ENCODE measurements around the gene FMOD.
"Not testable (repeated sequence)": the region's sequence is repeated elsewhere in the genome, so short reads cannot be mapped to it uniquely, and the experiment has no call there.

FMOD gene

DNA sequence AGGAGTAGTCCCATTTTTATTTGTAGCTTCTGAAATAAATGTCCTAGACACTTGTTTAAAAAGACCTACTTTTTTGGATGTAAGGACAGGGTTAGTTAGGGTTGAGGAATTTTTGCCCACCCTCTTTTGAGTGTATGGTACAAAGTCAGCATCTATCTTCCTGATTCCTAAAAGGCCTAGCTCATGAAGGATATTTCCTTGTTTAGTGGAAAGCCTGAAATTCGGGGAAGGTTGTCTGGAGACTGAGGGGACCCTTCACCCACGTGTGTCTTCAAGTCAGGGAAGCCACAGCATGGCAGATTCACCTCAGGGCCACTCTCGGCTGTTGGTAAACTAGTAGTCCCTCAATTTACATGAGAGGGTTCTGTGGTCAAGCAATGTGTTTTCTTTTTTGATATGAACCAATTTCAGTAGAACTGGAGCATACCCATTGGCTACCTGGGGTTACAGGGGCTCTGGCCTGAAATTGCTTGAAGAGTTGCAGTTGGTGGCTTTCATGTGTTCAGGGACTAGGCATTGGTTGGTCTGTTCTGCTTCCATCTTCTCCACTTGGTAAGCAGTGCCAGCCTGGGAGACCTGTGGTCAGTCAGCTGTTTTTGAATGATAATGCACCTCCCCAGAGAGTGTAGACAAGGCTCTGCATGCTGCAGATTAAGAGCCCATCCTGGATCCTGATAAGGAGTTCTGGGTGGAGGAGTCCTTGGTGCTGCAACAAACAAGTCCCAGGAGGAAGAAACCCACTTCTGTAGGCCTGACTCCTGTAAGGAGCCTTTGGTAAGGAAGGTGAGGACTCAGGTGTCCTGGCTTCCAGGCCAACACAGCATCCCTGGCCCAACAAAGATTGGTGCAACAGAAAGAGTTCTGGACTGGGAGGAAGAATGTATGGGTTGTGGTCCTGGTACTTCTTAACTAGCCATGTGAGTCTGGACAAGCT is 39.3 kb downstream of the FMOD start:
- H3K4me3 ChIP-seq: no peak overlapping the region
- no peak overlapping the region for H3K27ac ChIP-seq

DNA sequence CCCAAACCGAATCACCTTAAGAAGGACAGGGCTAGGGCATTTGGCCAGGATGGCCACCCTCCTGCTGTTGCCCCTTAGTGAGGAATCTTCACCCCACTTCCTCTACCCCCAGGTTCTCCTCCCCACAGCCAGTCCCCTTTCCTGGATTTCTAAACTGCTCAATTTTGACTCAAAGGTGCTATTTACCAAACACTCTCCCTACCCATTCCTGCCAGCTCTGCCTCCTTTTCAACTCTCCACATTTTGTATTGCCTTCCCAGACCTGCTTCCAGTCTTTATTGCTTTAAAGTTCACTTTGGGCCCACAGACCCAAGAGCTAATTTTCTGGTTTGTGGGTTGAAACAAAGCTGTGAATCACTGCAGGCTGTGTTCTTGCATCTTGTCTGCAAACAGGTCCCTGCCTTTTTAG is 42.0 kb downstream of the FMOD start:
- Histone ChIP-seq H3K27ac (peak overlapping the region in 8 of 21 experiments; percentile 25 to 100 (median 96)), H3K4me3 (peak overlapping the region; percentile 61 to 99 (median 76))

DNA sequence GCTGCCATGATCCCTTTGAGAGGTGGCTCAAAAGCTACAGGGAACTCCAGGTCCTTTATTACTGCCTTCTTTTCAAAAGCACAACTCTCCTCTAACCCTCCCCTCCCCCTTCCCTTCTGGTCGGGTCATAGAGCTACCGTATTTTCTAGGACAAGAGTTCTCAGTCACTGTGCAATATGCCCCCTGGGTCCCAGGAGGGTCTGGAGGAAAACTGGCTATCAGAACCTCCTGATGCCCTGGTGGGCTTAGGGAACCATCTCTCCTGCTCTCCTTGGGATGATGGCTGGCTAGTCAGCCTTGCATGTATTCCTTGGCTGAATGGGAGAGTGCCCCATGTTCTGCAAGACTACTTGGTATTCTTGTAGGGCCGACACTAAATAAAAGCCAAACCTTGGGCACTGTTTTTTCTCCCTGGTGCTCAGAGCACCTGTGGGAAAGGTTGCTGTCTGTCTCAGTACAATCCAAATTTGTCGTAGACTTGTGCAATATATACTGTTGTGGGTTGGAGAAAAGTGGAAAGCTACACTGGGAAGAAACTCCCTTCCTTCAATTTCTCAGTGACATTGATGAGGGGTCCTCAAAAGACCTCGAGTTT is 42.5 kb downstream of the FMOD start:
- H3K4me3 ChIP-seq: peak overlapping the region; percentile 61 to 99 (median 76)
- peak overlapping the region in 11 of 21 experiments; percentile 6 to 100 (median 98) for H3K27ac ChIP-seq

DNA sequence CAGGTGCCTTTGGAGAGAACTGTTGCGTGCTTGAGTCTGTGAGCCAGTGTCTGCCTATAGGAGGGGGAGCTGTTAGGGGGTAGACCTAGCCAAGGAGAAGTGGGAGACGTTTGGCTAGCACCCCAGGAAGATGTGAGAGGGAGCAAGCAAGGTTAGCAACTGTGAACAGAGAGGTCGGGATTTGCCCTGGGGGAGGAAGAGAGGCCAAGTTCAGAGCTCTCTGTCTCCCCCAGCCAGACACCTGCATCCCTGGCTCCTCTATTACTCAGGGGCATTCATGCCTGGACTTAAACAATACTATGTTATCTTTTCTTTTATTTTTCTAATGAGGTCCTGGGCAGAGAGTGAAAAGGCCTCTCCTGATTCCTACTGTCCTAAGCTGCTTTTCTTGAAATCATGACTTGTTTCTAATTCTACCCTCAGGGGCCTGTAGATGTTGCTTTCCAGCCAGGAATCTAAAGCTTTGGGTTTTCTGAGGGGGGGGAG is 43.2 kb downstream of the FMOD start:
- H3K27ac ChIP-seq: peak overlapping the region in 16 of 21 experiments; percentile 22 to 100 (median 98)
- peak overlapping the region; percentile 61 to 99 (median 76) for H3K4me3 ChIP-seq

DNA sequence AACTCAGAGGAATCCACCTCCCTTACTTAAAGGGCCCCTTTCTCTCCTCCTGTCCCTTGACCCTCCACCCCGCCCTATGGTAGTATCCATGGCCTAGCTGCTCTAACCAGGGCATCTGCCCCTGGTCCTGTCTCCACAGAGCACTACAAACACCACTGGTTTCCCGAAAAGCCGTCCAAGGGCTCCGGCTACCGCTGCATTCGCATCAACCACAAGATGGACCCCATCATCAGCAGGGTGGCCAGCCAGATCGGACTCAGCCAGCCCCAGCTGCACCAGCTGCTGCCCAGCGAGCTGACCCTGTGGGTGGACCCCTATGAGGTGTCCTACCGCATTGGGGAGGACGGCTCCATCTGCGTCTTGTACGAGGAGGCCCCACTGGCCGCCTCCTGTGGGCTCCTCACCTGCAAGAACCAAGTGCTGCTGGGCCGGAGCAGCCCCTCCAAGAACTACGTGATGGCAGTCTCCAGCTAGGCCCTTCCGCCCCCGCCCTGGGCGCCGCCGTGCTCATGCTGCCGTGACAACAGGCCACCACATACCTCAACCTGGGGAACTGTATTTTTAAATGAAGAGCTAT is 43.9 kb downstream of the FMOD start:
- Histone ChIP-seq H3K27ac (peak overlapping the region in 20 of 21 experiments; percentile 24 to 100 (median 98)), H3K4me3 (peak overlapping the region; percentile 61 to 99 (median 76))

DNA sequence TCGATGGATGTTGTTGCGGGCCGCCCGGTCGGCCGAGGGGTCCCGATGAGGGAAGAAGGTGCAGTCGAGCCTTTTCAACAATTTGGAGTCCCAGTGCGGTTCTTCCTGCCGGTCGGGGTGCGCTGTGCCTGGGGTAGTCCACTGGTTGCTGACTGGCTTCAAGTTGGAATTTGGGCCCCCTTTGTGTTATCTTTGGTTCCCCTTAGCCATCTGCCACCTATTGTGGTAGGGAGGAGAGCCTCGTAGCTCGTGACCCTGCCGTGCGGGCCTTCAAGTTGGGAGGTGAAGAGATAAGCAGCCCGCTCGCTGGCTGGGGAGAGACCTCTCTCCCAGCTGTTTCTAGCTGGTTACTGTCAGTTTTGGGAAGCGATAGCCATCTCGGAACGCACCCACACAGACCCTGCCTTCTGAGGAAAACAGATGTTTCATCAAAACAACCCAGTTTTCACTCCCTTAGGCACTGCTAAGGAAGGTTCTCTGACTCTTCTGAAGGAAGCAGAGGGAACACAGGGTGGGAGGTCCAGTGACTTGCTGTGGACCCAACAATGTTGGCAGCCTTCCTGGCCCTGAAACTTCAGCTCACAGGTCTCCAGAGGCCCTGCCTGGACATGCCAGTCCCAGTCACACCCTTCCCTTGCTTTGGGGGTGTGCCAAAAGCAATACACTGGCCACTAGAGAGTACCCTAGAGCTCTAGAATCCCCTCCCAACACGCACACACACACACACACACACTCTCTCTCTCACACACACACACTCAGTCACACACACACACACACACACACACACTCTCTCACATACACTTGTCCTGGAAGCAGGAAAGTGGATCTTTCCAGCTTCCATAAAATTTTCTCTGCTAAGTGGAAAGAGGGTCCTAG is 44.6 kb downstream of the FMOD start:
- Histone ChIP-seq H3K4me3 (peak overlapping the region; percentile 61 to 99 (median 76)), H3K27ac (peak overlapping the region; percentile 79 to 100 (median 98))

DNA sequence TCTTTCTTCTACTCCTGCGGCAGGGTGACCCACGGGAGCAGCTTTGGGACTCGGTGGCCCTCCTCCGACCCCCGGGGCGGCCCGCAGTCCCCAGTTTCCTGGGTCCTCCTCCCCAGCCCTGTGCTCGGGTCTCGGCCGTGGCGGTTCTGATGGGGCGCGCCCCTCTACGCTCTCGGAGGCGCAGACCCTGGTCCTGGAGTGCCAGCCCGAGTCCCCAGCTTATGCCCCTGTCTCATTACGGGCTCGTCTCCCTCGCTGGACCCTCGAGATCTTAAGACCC is 45.2 kb downstream of the FMOD start:
- Histone ChIP-seq H3K4me3 (peak overlapping the region; percentile 61 to 99 (median 76)), H3K27ac (peak overlapping the region; percentile 79 to 100 (median 98))

DNA sequence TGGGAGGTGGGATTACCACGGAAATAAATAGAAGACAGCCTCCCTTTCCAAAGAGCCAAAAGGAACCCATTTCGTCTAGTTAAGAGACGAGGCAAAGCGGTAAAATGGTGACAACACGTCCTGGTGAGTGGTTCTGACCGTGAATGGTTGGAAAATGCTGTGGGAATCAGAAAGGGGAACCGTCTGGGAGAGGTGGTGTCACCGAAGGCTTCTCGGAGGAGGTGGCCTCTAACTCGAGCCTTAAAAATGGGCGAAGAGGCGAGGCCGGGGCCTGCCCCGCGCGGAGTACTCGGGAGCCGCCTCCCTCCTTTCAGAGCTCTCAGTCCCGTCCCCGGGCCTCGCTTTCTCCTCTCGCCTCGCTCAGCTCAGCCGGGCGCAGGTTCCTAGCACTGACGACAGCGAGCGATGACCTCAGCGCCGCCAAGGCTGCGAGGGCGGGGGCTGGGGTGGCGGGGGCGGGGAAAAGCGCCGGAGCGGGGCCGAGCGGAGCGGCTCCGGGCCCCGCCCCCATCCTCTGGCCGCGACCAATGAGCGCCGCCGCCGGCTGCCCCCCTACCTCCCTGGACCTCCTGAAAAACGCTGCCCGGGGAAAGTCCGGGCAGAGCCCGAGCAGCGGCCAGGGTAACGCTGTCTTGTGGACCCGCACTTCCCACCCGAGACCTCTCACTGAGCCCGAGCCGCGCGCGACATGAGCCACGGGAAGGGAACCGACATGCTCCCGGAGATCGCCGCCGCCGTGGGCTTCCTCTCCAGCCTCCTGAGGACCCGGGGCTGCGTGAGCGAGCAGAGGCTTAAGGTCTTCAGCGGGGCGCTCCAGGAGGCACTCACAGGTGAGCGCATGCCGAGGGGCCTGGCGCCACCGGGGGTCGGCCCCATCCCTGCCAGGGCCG is 45.8 kb downstream of the FMOD start, which contains the start of gene BTG2:
TSS of gene BTG2 (plus strand) at position 601 of the 890 bp plus-strand sequence. CDS start at position 689, 88 bp downstream.
- Histone ChIP-seq H3K4me3 (peak within 1 kb of the TSS; percentile 61 to 99 (median 76)), H3K27ac (peak within 1 kb of the TSS; percentile 79 to 100 (median 98))

DNA sequence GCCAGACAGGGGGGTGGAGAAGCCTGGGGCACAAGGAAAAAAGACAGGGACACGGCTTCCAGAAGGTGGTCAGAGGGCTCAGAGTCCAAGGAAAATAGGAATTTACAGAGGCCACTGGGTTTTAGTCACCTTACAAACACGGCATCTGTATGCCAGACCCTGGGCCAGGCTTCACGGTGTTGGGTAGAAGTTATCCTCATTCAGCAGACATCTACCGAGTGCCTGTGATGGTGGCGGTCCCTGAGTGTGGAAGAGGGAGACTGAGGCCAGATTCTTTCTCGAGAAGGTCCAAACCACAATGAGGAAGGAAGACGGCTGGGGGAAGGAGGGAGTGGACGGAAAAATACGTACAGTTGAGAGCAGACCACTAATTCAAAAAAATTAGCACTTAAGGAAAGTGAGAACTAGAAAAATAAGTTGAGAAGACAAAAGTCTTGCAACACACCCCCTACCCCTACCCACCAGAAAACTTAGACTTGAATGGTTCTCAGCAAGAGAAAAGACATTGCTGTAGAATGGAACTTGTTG is 46.5 kb downstream of the FMOD start:
- peak overlapping the region; percentile 61 to 99 (median 76) for H3K4me3 ChIP-seq
- peak overlapping the region; percentile 27 to 100 (median 98) for H3K27ac ChIP-seq

DNA sequence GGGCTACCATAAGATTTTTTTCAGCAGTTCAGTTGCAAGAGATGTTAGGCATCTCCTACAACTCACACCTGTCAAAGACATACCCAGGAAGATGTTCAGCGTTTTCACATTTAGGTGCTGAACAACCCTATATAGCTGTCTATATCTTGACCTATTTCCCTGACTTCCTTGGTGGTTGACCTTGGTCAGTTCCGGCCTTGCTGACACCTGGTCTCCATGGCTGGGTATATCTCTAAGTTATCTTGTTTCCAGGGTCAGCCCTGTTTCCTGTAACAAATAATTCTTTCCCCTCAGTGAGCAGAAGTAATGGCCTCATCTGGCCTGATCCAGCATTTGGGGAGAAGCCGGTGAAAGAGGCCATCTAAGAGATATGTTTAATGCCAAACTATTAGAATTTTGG is 48.0 kb downstream of the FMOD start:
- no peak overlapping the region for H3K4me3 ChIP-seq
- peak overlapping the region in 10 of 21 experiments; percentile 2 to 99 (median 91) for H3K27ac ChIP-seq

DNA sequence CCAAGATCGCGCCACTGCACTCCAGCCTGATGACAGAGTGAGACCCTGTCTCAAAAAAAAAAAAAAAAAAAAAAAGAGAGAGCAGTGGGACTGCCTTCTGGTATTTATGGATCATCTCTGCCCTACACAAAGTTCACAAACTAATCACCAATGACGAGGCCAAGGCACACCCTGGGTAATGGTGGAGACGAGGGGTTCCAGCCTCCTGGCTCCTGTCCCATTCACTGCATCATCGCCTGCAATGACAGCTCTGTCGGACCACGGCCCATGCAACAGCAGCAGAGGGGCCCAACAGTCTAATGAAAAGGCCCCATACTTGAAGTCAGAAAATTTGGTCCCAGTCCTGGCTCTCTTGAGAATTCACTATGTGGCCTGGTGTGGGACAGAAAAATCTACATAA is 48.5 kb downstream of the FMOD start:
- Histone ChIP-seq H3K27ac (peak overlapping the region in 9 of 21 experiments; percentile 10 to 99 (median 89)), H3K4me3 (no peak overlapping the region)

DNA sequence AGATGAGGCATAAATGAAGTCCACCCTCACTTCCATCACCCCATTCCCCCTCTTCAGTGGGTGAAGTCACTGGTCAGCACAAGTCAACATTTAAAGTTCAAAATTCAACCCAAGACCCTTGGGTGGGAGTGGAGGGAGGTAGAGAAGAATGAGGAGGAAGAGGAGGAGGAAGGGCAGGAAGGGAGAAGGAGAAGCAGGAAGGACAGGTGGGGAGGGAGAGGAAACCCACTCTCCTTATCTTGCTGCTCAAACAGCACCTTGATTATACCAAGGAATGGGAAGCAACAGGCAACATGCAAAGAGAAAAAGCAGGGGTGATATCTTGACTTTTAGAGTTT is 49.6 kb downstream of the FMOD start:
- Histone ChIP-seq H3K4me3 (no peak overlapping the region), H3K27ac (peak overlapping the region in 17 of 21 experiments; percentile 13 to 84 (median 59))

DNA sequence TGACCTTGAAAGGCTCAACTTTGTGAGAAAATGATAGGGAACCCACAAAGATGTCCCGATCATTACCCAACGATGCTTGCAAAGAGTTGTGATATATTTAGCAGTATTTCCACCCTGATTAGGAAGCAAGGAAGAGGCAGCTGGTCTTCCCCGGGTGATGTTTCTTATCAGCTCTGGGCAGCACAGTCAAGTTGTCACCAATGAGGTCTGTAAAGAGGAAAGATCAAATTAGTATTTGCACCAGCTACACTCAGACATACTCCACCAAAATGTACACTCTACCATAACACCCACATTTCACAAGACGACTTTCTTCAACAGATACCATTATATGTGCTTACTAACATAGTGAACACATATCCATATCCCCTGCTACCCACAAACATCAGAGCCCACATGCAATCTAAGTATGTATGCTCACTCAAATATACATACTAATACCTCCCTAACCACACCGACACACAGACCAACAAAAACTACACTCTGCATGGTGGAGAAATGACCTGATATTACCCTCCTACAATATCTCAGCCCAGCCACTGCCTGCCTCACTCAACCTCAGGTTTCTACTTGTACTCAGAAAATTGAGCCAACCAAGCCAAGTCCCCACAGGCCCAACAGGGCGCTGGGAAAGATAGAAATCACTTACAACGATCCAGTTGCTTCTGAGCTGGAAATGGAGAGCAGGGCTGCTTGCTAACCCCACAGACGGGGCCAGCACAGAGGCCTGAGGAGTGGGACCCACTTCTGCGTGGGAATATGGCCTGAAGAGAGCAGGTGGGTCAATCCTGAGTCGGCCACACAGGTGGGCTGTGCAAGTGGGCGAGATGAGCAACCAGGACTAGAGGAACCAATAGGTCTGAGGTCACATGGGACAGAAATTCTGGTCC is 50.2 kb downstream of the FMOD start:
- no peak overlapping the region for H3K4me3 ChIP-seq
- H3K27ac ChIP-seq: peak overlapping the region in 18 of 21 experiments; percentile 6 to 84 (median 57)

DNA sequence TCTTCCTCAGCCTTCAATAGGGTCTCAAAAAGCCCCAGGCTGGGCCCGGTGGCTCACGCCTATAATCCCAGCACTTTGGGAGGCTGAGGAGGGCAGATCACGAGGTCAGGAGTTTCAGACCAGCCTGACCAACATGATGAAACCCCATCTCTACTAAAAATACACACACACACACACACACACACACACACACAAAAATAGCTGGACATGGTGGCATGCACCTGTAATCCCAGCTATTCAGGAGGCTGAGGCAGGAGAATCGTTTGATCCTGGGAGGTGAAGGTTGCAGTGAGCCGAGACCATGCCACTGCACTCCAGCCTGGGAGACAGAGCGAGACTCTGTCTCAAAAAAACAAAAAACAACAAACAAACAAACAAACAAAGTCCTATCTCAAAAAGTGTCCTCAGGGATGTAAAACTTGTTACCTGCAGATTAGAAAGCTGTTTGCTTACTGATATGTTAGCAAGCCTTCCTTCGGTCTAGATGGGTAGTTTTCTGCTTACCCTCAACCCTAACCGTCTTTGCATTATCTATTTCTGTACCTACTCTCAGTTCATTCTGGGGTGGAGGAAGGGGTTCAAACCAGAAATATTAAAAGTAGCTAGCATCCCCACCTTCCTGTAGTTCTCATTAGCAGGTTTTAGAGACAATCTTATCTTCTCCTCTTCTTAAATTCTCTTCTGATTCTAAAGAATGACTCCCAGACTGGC is 51.0 kb downstream of the FMOD start:
- peak overlapping the region in 8 of 21 experiments; percentile 36 to 84 (median 62) for H3K27ac ChIP-seq
- not testable (repeated sequence) for H3K4me3 ChIP-seq

DNA sequence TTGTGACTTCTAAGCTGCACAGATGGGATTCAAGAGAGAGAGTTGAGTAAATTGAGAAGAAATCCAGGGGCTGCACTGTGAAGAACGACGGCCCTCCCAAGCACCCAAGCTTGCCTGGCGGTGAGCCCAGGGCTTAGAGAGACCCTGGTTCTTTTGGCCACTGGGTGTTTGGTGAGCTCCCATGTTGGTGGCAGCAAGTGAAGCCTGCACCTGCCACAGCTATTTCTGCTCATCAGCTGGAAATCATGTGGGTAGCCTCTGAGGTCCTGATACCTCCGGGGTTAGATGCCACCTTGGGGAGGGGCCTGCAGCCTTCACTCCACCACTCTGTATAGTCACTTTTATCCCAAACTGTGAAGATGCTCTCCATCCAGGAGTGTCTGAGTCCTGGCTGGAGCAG is 51.8 kb downstream of the FMOD start:
- Histone ChIP-seq H3K4me3 (no peak overlapping the region), H3K27ac (peak overlapping the region in 2 of 21 experiments; percentile 35 to 50)

DNA sequence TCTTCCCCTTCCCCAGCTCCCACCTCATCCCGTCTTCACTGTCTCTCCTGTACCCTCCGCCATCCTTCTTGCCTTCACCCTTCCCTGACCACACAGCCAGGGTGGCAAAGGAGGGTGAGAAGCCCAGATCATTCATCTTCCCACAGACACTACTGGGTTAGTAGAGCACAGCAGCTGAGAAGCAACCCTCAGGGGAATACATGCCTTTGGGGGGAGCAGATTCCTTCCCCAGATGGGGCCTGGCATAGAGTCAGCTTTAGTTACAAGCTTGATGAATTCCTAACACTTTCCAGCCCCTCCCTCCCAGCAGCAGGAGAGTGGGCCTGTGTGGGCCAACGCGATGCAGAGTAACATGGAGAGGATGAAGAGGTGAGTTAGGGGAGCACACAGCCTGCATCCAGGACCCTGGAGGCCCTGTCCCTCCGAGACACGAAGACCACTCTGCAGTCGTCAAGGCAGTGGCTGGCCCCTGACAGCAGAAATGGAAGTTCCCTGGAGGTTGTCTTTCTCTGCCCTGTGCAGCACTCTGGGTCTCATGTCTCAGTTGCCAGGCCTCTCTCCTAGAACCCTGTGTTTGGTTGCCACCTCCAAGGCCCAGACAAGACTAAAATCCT is 54.4 kb downstream of the FMOD start:
- Histone ChIP-seq H3K4me3 (no peak overlapping the region), H3K27ac (no peak overlapping the region)
